CD4-positive, alpha-beta memory T cell (primary cell): ENCODE data around the gene RAVER2. TPM values are rescaled to one million over a fixed set of nuclear protein-coding genes. Genes with fewer than 3 reads are reported as not detected.
A peak's percentile ranks its signal among the peaks of the same experiment; 100 is the strongest.

ENCODE experiments used
- CTCF ChIA-PET: fragments of 350-600 bp; sonication (Branson Sonifier 250); formaldehyde crosslinking; loops from one replicate; lab custom pipeline; 2021; ENCODE audit warnings: inconsistent platforms; ENCODE audit not compliant: partially characterized antibody; lab: Charles Lee
- POLR2A ChIA-PET: fragments of 350-600 bp; sonication (Branson Sonifier 250); formaldehyde crosslinking; loops from one replicate; lab custom pipeline; 2021; ENCODE audit not compliant: partially characterized antibody; lab: Charles Lee
- DNase-seq, 5 donors: peaks; one replicate each; pipeline versions ENCODE4 v3.0.0 to v3.0.0-alpha.2; 2020 to 2022; ENCODE audit warnings: mixed read lengths in 1 of 5
- H3K27ac ChIP-seq: one replicate; pipeline ENCODE4 v1.7.0; 2013; ENCODE audit warnings: low read depth, low read length
- H3K27me3 ChIP-seq: 2 replicates; pipeline ENCODE4 v1.7.0; 2013; ENCODE audit warnings: mild to moderate bottlenecking, low read length, moderate library complexity; ENCODE audit not compliant: insufficient read depth
- H3K36me3 ChIP-seq: 2 replicates; pipeline ENCODE4 v1.7.0; 2013; ENCODE audit warnings: mild to moderate bottlenecking, low read length, moderate library complexity; ENCODE audit not compliant: insufficient read depth
- H3K4me1 ChIP-seq: 2 replicates; pipeline ENCODE4 v1.7.0; 2013; ENCODE audit warnings: mild to moderate bottlenecking, low read length, moderate library complexity; ENCODE audit not compliant: insufficient read depth
- H3K4me3 ChIP-seq, 2 donors: one replicate each; pipeline ENCODE4 v1.7.0; 2013; ENCODE audit warnings: low read length in 2 of 2, mild to moderate bottlenecking in 1 of 2
- H3K9me3 ChIP-seq, 2 donors: one replicate each; pipeline ENCODE4 v1.7.0; 2013; ENCODE audit warnings: low read length in 2 of 2, control low read depth in 1 of 2; ENCODE audit not compliant: control insufficient read depth in 1 of 2
- H3K27ac Mint-ChIP-seq, 7 donors: one replicate each; pipeline ENCODE4 v1.8.0; 2020 to 2021; ENCODE audit warnings: mixed read lengths in 7 of 7, mild to moderate bottlenecking in 6 of 7, inconsistent platforms in 3 of 7, moderate library complexity in 3 of 7
- H3K27me3 Mint-ChIP-seq, 2 donors: one replicate each; pipeline ENCODE4 v1.8.0; 2020 to 2021; ENCODE audit warnings: mixed read lengths in 2 of 2
- H3K36me3 Mint-ChIP-seq, 2 donors: one replicate each; pipeline ENCODE4 v1.8.0; 2020 to 2021; ENCODE audit warnings: mixed read lengths in 2 of 2, inconsistent platforms in 1 of 2, mild to moderate bottlenecking in 1 of 2
- H3K4me1 Mint-ChIP-seq, 4 donors: one replicate each; pipeline ENCODE4 v1.8.0; 2020 to 2021; ENCODE audit warnings: mixed read lengths in 4 of 4, mild to moderate bottlenecking in 1 of 4
- H3K4me3 Mint-ChIP-seq, 8 donors: one replicate each; pipeline ENCODE4 v1.8.0; 2020 to 2021; ENCODE audit warnings: mixed read lengths in 8 of 8, mild to moderate bottlenecking in 7 of 8, moderate library complexity in 6 of 8, inconsistent platforms in 3 of 8
- H3K9me3 Mint-ChIP-seq, 8 donors: one replicate each; pipeline ENCODE4 v1.8.0; 2020 to 2021; ENCODE audit warnings: mixed read lengths in 8 of 8, mild to moderate bottlenecking in 5 of 8, inconsistent platforms in 3 of 8, moderate library complexity in 1 of 8
- intact Hi-C: fragments of 100-400 bp; cut with micrococcal nuclease; formaldehyde crosslinking; loops from one replicate; pipeline ENCODE4 v1.15.1; 2023
- polyA plus RNA-seq, 2 donors: library from polyadenylated mRNA; unstranded; fragments of 300-500 nt; fragmentation: Illumina TruSeq; gene quantifications; one replicate each; pipeline ENCODE4 v1.2.3, GENCODE V29; 2021
- total RNA-seq, 2 experiments: library from RNA; stranded (reverse); gene quantifications; one replicate each; pipeline ENCODE4 v1.2.3, GENCODE V29; 2021

Gene RAVER2
- total and polyA plus RNA-seq, 4 experiments from 2014 or later, result 1.7 to 2.1 (median 1.8) TPM

GRCh38 chr1:64834734-64835133, 89.9 kb downstream of the RAVER2 start:
- Histone ChIP-seq H3K4me1 (peaks cover 7% of the 10 kb centered on the region), H3K27ac (no peak overlapping the region), H3K4me3 (no peak overlapping the region), H3K36me3 (peaks cover 61% of the 10 kb centered on the region), H3K27me3 (no peaks in the 10 kb centered on the region), H3K9me3 (no peaks in the 10 kb centered on the region)
- Mint-ChIP-seq H3K9me3 (no peaks in the 10 kb centered on the region), H3K36me3 (peaks cover 55 to 74% of the 10 kb centered on the region in 2 donors), H3K4me1 (peaks cover 4 to 7% (median 6%) of the 10 kb centered on the region in 4 donors), H3K4me3 (no peak overlapping the region), H3K27ac (peak overlapping the region in 2 of 7 donors; percentile 27 to 35), H3K27me3 (no peaks in the 10 kb centered on the region)
- ChIA-PET CTCF (interaction anchor here (1.1 to 2.4 kb wide), 3 partner anchors 9 to 240 kb away, joined by 3 to 7 read pairs (median 4); no protein-coding TSS in a partner anchor), POLR2A (no interaction called here)
- intact Hi-C loops, result no loop called here
- no peak for DNase-seq

GRCh38 chr1:64836802-64837201, 91.9 kb downstream of the RAVER2 start:
- CTCF ChIA-PET, result no interaction called here
- H3K4me3 ChIP-seq, result no peak overlapping the region
- POLR2A ChIA-PET, result no interaction called here
- H3K27ac ChIP-seq, result no peak overlapping the region
- Mint-ChIP-seq H3K27me3 (no peaks in the 10 kb centered on the region), H3K36me3 (peaks cover 68 to 94% of the 10 kb centered on the region in 2 donors), H3K4me3 (no peak overlapping the region), H3K27ac (peak overlapping the region in 5 of 7 donors; percentile 5 to 70 (median 42)), H3K4me1 (no peaks in the 10 kb centered on the region), H3K9me3 (no peaks in the 10 kb centered on the region)
- H3K4me1 ChIP-seq, result no peaks in the 10 kb centered on the region
- H3K9me3 ChIP-seq, result no peaks in the 10 kb centered on the region
- peaks cover 81% of the 10 kb centered on the region for H3K36me3 ChIP-seq
- intact Hi-C loops, result no loop called here
- no peaks in the 10 kb centered on the region for H3K27me3 ChIP-seq
- DNase-seq, result no peak

DNA sequence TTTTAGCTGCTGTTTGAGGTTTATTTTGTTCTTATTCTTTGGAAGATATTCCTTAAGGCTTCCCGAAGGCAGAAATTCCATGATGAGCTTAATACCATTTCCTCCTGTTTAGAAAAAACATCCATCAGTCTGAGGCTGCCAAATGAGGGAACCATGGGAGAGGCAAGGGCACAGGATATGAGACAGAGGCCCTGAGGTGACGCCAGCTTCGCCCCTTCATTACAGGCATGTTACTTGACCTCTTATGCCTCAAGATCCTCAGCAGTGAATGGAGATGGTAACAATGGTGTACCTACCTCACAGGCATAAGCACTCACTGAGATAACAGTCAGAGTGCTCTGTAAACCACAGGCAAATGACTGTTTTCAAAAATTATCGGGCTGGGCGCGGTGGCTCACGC, 93.6 kb downstream of the RAVER2 start:
- Mint-ChIP-seq H3K27me3 (no peaks in the 10 kb centered on the region), H3K36me3 (peaks cover 68 to 92% of the 10 kb centered on the region in 2 donors), H3K9me3 (no peaks in the 10 kb centered on the region), H3K27ac (peak overlapping the region in 2 of 7 donors; percentile 21 to 72), H3K4me3 (no peak overlapping the region), H3K4me1 (peaks cover 0 to 2% (median 0%) of the 10 kb centered on the region in 4 donors)
- Histone ChIP-seq H3K4me1 (no peaks in the 10 kb centered on the region), H3K27me3 (no peaks in the 10 kb centered on the region), H3K9me3 (no peaks in the 10 kb centered on the region), H3K4me3 (no peak overlapping the region), H3K36me3 (peaks cover 89% of the 10 kb centered on the region), H3K27ac (no peak overlapping the region)
- POLR2A ChIA-PET, result interaction anchor here (0.8 kb wide), 1 partner anchor 10 kb away, joined by 4 read pairs; no protein-coding TSS in a partner anchor
- DNase-seq, result no peak
- intact Hi-C loops, result no loop called here
- CTCF ChIA-PET, result interaction anchor here (0.8 to 1.3 kb wide), 3 partner anchors 10 to 15 kb away, joined by 3 to 4 read pairs (median 3); no protein-coding TSS in a partner anchor

GRCh38 chr1:64839261-64839660, 94.4 kb downstream of the RAVER2 start:
- peaks cover 89% of the 10 kb centered on the region for H3K36me3 ChIP-seq
- H3K9me3 ChIP-seq, result no peaks in the 10 kb centered on the region
- Mint-ChIP-seq H3K27ac (peak overlapping the region in 5 of 7 donors; percentile 4 to 88 (median 22)), H3K36me3 (peaks cover 67 to 92% of the 10 kb centered on the region in 2 donors), H3K4me3 (no peak overlapping the region), H3K4me1 (peaks cover 0 to 2% (median 0%) of the 10 kb centered on the region in 4 donors), H3K9me3 (no peaks in the 10 kb centered on the region), H3K27me3 (no peaks in the 10 kb centered on the region)
- no peaks in the 10 kb centered on the region for H3K27me3 ChIP-seq
- H3K27ac ChIP-seq, result no peak overlapping the region
- no peak overlapping the region for H3K4me3 ChIP-seq
- CTCF ChIA-PET, result interaction anchor here (1.3 kb wide), 1 partner anchor 10 kb away, joined by 4 read pairs; no protein-coding TSS in a partner anchor
- intact Hi-C loops, result no loop called here
- H3K4me1 ChIP-seq, result no peaks in the 10 kb centered on the region
- POLR2A ChIA-PET, result no interaction called here
- DNase-seq, result no peak

GRCh38 chr1:64839732-64840405, 95.0 kb downstream of the RAVER2 start:
- peak overlapping the region in 1 of 7 donors; percentile 88 for H3K27ac Mint-ChIP-seq
- no peak overlapping the region for H3K27ac ChIP-seq
- peaks cover 0 to 2% (median 0%) of the 10 kb centered on the region in 4 donors for H3K4me1 Mint-ChIP-seq
- ChIA-PET CTCF (interaction anchor here (1.3 kb wide), 1 partner anchor 9 kb away, joined by 4 read pairs; no protein-coding TSS in a partner anchor), POLR2A (interaction anchor here (1.6 kb wide), 1 partner anchor 38 kb away, joined by 8 read pairs; no protein-coding TSS in a partner anchor)
- H3K9me3 Mint-ChIP-seq, result no peaks in the 10 kb centered on the region
- DNase-seq, result no peak
- no peak overlapping the region for H3K4me3 Mint-ChIP-seq
- intact Hi-C loops, result no loop called here
- no peaks in the 10 kb centered on the region for H3K27me3 ChIP-seq
- peaks cover 69 to 92% of the 10 kb centered on the region in 2 donors for H3K36me3 Mint-ChIP-seq
- no peaks in the 10 kb centered on the region for H3K4me1 ChIP-seq
- no peaks in the 10 kb centered on the region for H3K9me3 ChIP-seq
- no peaks in the 10 kb centered on the region for H3K27me3 Mint-ChIP-seq
- no peak overlapping the region for H3K4me3 ChIP-seq
- peaks cover 89% of the 10 kb centered on the region for H3K36me3 ChIP-seq

- POLR2A ChIA-PET, result interaction anchor here (1.6 kb wide), 1 partner anchor 36 kb away, joined by 8 read pairs; no protein-coding TSS in a partner anchor
- H3K36me3 Mint-ChIP-seq, result peaks cover 69 to 93% of the 10 kb centered on the region in 2 donors
Measured at GRCh38 chr1:64841330-64842065, 96.6 kb downstream of the RAVER2 start.

GRCh38 chr1:64842224-64842623, 97.3 kb downstream of the RAVER2 start:
- intact Hi-C loops, result no loop called here
- Mint-ChIP-seq H3K9me3 (no peaks in the 10 kb centered on the region), H3K36me3 (peaks cover 65 to 92% of the 10 kb centered on the region in 2 donors), H3K27ac (peak overlapping the region in 2 of 7 donors; percentile 9 to 41), H3K27me3 (no peaks in the 10 kb centered on the region), H3K4me1 (peaks cover 0 to 4% (median 1%) of the 10 kb centered on the region in 4 donors), H3K4me3 (no peak overlapping the region)
- Histone ChIP-seq H3K9me3 (no peaks in the 10 kb centered on the region), H3K4me3 (no peak overlapping the region), H3K36me3 (peaks cover 89% of the 10 kb centered on the region), H3K27ac (no peak overlapping the region), H3K4me1 (no peaks in the 10 kb centered on the region), H3K27me3 (no peaks in the 10 kb centered on the region)
- POLR2A ChIA-PET, result no interaction called here
- CTCF ChIA-PET, result no interaction called here
- DNase-seq, result no peak

More at GRCh38 chr1:64841330-64842065, 96.6 kb downstream of the RAVER2 start:
- intact Hi-C loops, result no loop called here
- no peaks in the 10 kb centered on the region for H3K27me3 ChIP-seq
- CTCF ChIA-PET, result no interaction called here
- Mint-ChIP-seq H3K9me3 (no peaks in the 10 kb centered on the region), H3K4me3 (no peak overlapping the region), H3K4me1 (peaks cover 0 to 4% (median 1%) of the 10 kb centered on the region in 4 donors), H3K27me3 (no peaks in the 10 kb centered on the region), H3K27ac (peak overlapping the region in 3 of 7 donors; percentile 9 to 41 (median 19))
- no peaks in the 10 kb centered on the region for H3K4me1 ChIP-seq
- no peak overlapping the region for H3K4me3 ChIP-seq
- no peaks in the 10 kb centered on the region for H3K9me3 ChIP-seq
- DNase-seq, result no peak
- H3K36me3 ChIP-seq, result peaks cover 89% of the 10 kb centered on the region
- no peak overlapping the region for H3K27ac ChIP-seq
